Measurements from ENCODE around the gene GSTA5.
"Not testable (repeated sequence)": the region's sequence is repeated elsewhere in the genome, so short reads cannot be mapped to it uniquely, and the experiment has no call there.

GSTA5 gene

DNA sequence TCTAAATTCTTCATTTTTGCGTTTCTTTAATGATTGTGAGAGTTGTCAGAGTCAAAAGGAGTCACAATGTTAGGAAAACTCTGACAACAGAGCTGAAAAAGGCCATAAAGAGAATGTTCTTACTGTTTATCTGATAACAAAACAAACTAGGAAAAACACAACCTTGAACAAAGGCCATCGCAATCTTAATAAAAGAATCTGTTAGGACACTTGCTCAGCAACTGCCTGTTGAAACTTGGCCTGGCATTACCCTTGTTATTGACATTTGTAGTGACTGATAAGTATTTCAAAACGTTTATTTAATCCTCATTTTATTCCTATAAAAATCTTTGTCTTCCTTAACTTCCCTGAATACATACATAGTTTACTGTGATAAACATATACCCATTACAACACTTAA is 52.7 kb downstream of the GSTA5 start:
- DNase-seq = no peak

GRCh38 chr6:52786249-52786956 is 54.2 kb downstream of the GSTA5 start:
- DNase-seq = no peak

DNA sequence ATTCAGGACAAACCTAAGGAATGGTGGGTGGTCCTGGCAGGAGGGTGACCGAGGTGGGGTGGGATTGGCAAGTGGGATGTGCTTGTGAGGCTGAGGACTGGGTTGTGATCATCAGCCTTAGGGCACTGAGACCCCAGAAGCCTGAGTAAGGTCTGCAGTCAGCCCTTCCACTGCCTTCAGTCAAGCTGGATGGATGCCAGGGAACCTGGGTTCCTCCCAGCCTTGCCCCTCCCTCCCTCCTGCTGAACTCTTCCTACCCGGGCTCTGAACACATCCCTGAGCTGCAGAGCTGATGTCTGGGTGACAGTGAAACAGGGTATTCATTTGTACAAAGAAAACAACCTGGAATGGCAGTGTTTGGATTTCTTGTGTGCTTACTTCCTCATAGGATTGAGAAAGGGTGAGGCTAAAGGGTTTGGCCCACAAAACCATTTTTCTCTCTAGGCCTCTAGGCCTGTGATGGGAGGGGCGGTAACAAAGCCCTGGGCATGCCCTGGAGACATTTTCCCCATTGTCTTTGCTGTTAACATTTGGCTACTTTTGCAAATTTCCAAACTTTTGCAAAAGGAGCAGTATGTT is 57.8 kb downstream of the GSTA5 start:
- not testable (repeated sequence) for DNase-seq

- not testable (repeated sequence) for DNase-seq
Measured at GRCh38 chr6:52782209-52782608, 58.4 kb downstream of the GSTA5 start.

Data from stimulated activated CD4-positive, alpha-beta T cell treated with anti-CD3 and anti-CD28 coated beads, Interleukin-4, amount 100 ng/mL, for 4 hours (primary cell).